ENCODE measurements around the gene QRICH2.
A peak's percentile ranks its signal among the peaks of the same experiment; 100 is the strongest.
"Not testable (repeated sequence)": the region's sequence is repeated elsewhere in the genome, so short reads cannot be mapped to it uniquely, and the experiment has no call there.

The QRICH2 gene

GRCh38 chr17:76318586-76318985 lies 10.5 kb upstream of the QRICH2 start:
- no peak for DNase-seq

- DNase-seq: no peak
Observed at GRCh38 chr17:76317535-76317934, 9.5 kb upstream of the QRICH2 start.

GRCh38 chr17:76314392-76315227 lies 6.5 kb upstream of the QRICH2 start:
- no peak for DNase-seq

- DNase-seq: no peak
Observed at GRCh38 chr17:76312735-76313134, 4.7 kb upstream of the QRICH2 start.

- no peak for DNase-seq
Observed at GRCh38 chr17:76309461-76309860, 1.4 kb upstream of the QRICH2 start.

GRCh38 chr17:76307299-76307965 lies 644 bp downstream of the QRICH2 start:
- DNase-seq: no peak

- DNase-seq: not testable (repeated sequence)
Observed at GRCh38 chr17:76305135-76305454, 3.0 kb downstream of the QRICH2 start.

- DNase-seq: no peak
Observed at GRCh38 chr17:76304226-76305134, 3.6 kb downstream of the QRICH2 start.

- no peak for DNase-seq
Observed at GRCh38 chr17:76297436-76297835, 10.6 kb downstream of the QRICH2 start.

GRCh38 chr17:76296889-76297288 lies 11.2 kb downstream of the QRICH2 start:
- DNase-seq: no peak

GRCh38 chr17:76296186-76296585 lies 11.9 kb downstream of the QRICH2 start:
- no peak for DNase-seq

- DNase-seq: no peak
Observed at GRCh38 chr17:76293106-76293505, 15.0 kb downstream of the QRICH2 start.

- DNase-seq: no peak
Observed at GRCh38 chr17:76292567-76292966, 15.5 kb downstream of the QRICH2 start.

GRCh38 chr17:76281573-76282371 lies 26.3 kb downstream of the QRICH2 start:
- no peak for DNase-seq

GRCh38 chr17:76280650-76281049 lies 27.4 kb downstream of the QRICH2 start:
- no peak for DNase-seq

- DNase-seq: no peak
Observed at GRCh38 chr17:76279742-76280287, 28.3 kb downstream of the QRICH2 start.

- peak; percentile 78 for DNase-seq
Observed at GRCh38 chr17:76278952-76279741, 28.9 kb downstream of the QRICH2 start.

- no peak for DNase-seq
Observed at GRCh38 chr17:76278268-76278908, 29.7 kb downstream of the QRICH2 start.

- DNase-seq: no peak
Observed at GRCh38 chr17:76277300-76278267, 30.5 kb downstream of the QRICH2 start.
